ENCODE measurements around the gene FCRL1. TPM values are rescaled to one million over a fixed set of nuclear protein-coding genes. Genes with fewer than 3 reads are reported as not detected.

Gene FCRL1
- total and polyA plus RNA-seq, 10 of the 15 experiments (the other 5 are each of a cell fraction or from before 2014, with no cell fraction given): 0.23 to 2.4 (median 0.87) TPM; not detected in 2

DNA sequence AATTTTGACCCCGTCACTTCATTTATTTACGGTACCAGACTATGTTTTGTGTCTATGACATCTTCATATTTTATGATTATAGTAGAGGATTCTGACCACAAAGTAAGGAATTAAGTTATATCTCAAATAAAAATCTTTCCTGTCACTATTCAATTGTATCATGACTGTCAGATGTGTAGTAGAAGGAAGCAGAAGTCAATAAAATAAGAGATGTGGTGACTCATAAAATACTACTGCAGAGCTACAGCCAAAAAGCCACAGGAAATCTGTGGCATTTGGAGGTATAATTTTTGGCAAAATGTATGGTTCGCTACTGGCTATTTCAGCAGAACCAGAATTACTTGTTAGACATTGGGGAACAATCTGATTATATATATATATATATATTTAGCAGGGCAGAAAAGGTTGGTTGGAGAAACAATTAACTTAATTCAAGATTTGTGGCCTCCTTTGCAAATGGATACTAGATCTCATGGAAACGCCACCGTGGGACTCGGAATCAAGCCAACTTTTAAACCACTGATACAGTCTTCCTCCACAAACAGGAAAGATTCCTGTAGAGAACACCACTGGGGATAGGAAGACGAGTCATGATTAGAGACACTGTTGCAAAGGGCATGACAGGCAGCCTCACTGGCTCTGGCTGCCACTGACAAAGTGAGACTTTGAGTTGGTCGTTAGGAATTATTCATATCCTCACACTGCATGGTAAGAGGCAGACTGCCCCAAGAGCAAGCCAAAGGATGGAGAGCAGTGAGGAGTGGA, 48.1 kb downstream of the FCRL1 start:
- DNase-seq (ENCODE audit: low read depth, low spot score) (no peak), ATAC-seq (no peak), FAIRE-seq (no peak)
- intact Hi-C loops (cut with micrococcal nuclease; ENCODE audit: unreplicated experiment) (loop anchor here (5.0 to 10.0 kb wide), 2 partner anchors 175 to 397 kb away; no protein-coding TSS in a partner anchor), in situ Hi-C loops (cut with MboI) (no loop called here)
- H3K36me3 ChIP-seq (ENCODE audit: control insufficient read depth in 2 of 2, insufficient read depth in 2 of 2, low read length in 1 of 2): no peaks in the 10 kb centered on the region
- BruUV-seq (replicated peaks): no TSS peak
- peaks cover 6% of the 10 kb centered on the region for H3K4me1 ChIP-seq (ENCODE audit: control insufficient read depth, insufficient read depth, low read length)
- ChIA-PET POLR2A (no interaction called here), SMC1A (ENCODE audit: uncharacterized antibody, unreplicated experiment) (interaction anchor here (1.1 to 4.0 kb wide), 3 partner anchors 191 to 277 kb away, joined by 3 to 16 read pairs (median 8); no protein-coding TSS in a partner anchor), RAD21 (ENCODE audit: unreplicated experiment) (interaction anchor here (0.9 to 1.5 kb wide), 3 partner anchors 176 to 192 kb away, joined by 3 to 7 read pairs (median 4); no protein-coding TSS in a partner anchor), CTCF (interaction anchor here (1.1 to 5.0 kb wide), 5 partner anchors 11 to 192 kb away, joined by 3 to 68 read pairs (median 4); no protein-coding TSS in a partner anchor)
- peaks cover 3 to 7% of the 10 kb centered on the region in 2 experiments; a peak in 1 of 4 replicates for H3K27me3 ChIP-seq (replicated peaks in 1 of 2; ENCODE audit: control insufficient read depth in 2 of 2, insufficient read depth in 2 of 2, low read length in 1 of 2)
- H3K27ac ChIP-seq (ENCODE audit: control insufficient read depth, insufficient read depth): no peak overlapping the region
- H4K20me1 ChIP-seq (ENCODE audit: control insufficient read depth, insufficient read depth): no peaks in the 10 kb centered on the region
- H3K9me3 ChIP-seq (replicated peaks; ENCODE audit: control insufficient read depth, insufficient read depth, low read length): no peaks in the 10 kb centered on the region
- no peak overlapping the region for H3K9ac ChIP-seq (ENCODE audit: control insufficient read depth, insufficient read depth, low read length)
- TF ChIP-seq HDAC2 (IDR thresholded peaks at IDR 0.05): no peak
- TF ChIP-seq RUNX3 (IDR thresholded peaks at IDR 0.05; ENCODE audit: low read length): 0 out of 2 replicates have a peak, but pooled peaks have one; percentile 23
- no peak overlapping the region for H2AFZ ChIP-seq (ENCODE audit: control insufficient read depth, low read depth, low read length)
- WGBS (ENCODE audit: insufficient coverage, insufficient replicate concordance, low lambda C conversion rate, missing lambda C conversion rate): 35% methylated on average over 8 of the region's 8 CpGs
- no peak overlapping the region for H3K4me2 ChIP-seq (ENCODE audit: control insufficient read depth, insufficient read depth)
- no peaks in the 10 kb centered on the region for H3K79me2 ChIP-seq (ENCODE audit: control insufficient read depth, insufficient read depth, low read length)
- no peak overlapping the region for H3K4me3 ChIP-seq

DNA sequence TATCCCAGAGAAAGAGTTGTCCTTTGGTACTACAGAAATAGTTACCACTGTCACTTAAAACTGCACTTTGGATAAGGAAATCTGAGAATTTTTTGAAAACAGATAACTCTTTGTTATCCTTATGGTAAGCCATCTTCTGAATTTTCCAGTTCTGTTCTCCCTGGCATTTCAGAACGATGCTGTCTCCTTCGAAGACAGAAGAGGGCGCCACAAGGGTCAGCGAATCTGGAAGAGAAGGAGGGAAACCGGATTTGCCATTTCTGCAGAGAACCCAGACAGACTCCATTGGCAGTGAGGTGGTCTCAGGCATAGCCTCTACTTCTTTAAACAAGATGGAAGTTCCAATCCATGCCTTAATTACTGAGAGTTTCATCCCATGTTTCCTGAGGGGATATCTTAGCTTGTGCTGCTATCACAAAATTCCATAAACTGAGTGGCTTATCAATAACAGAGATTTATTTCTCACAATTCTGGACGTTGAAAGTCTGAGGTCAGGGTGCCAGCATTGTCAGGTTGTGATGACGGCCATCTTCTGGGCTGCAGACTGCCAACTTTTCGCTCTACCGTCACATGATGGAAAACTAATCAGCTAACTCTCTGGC, 49.4 kb downstream of the FCRL1 start:
- Histone ChIP-seq H3K27me3 (replicated peaks in 1 of 2; ENCODE audit: control insufficient read depth in 2 of 2, insufficient read depth in 2 of 2, low read length in 1 of 2) (peaks cover 3 to 7% of the 10 kb centered on the region in 2 experiments; a peak in 1 of 4 replicates), H3K27ac (ENCODE audit: control insufficient read depth, insufficient read depth) (no peak overlapping the region), H2AFZ (ENCODE audit: control insufficient read depth, low read depth, low read length) (no peak overlapping the region), H3K4me3 (no peak overlapping the region), H3K36me3 (ENCODE audit: control insufficient read depth in 2 of 2, insufficient read depth in 2 of 2, low read length in 1 of 2) (no peaks in the 10 kb centered on the region), H3K9ac (ENCODE audit: control insufficient read depth, insufficient read depth, low read length) (no peak overlapping the region), H3K79me2 (ENCODE audit: control insufficient read depth, insufficient read depth, low read length) (no peaks in the 10 kb centered on the region), H3K4me1 (ENCODE audit: control insufficient read depth, insufficient read depth, low read length) (peaks cover 4% of the 10 kb centered on the region), H3K4me2 (ENCODE audit: control insufficient read depth, insufficient read depth) (no peak overlapping the region), H3K9me3 (replicated peaks; ENCODE audit: control insufficient read depth, insufficient read depth, low read length) (no peaks in the 10 kb centered on the region), H4K20me1 (ENCODE audit: control insufficient read depth, insufficient read depth) (no peaks in the 10 kb centered on the region)
- intact Hi-C loops (cut with micrococcal nuclease; ENCODE audit: unreplicated experiment) (loop anchor here (5.0 to 10.0 kb wide), 2 partner anchors 177 to 396 kb away; no protein-coding TSS in a partner anchor), in situ Hi-C loops (cut with MboI) (no loop called here)
- TF ChIP-seq, protein P1, sequence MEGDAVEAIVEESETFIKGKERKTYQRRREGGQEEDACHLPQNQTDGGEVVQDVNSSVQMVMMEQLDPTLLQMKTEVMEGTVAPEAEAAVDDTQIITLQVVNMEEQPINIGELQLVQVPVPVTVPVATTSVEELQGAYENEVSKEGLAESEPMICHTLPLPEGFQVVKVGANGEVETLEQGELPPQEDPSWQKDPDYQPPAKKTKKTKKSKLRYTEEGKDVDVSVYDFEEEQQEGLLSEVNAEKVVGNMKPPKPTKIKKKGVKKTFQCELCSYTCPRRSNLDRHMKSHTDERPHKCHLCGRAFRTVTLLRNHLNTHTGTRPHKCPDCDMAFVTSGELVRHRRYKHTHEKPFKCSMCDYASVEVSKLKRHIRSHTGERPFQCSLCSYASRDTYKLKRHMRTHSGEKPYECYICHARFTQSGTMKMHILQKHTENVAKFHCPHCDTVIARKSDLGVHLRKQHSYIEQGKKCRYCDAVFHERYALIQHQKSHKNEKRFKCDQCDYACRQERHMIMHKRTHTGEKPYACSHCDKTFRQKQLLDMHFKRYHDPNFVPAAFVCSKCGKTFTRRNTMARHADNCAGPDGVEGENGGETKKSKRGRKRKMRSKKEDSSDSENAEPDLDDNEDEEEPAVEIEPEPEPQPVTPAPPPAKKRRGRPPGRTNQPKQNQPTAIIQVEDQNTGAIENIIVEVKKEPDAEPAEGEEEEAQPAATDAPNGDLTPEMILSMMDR (IDR thresholded peaks at IDR 0.05 in 2 of 3, conservative IDR thresholded peaks at IDR 0.05 in 1 of 3; ENCODE audit: control insufficient read depth in 2 of 3, extremely low read depth in 1 of 3, insufficient read depth in 1 of 3, low read depth in 3 of 3, low read length in 3 of 3): peak; percentile 10 to 43 (median 42); a peak in 4 of 6 replicates
- TF ChIP-seq RAD21 (IDR thresholded peaks at IDR 0.05; ENCODE audit: insufficient read depth, low read depth, low read length) (peak; percentile 65), GABPA (IDR thresholded peaks at IDR 0.05; ENCODE audit: low read depth) (no peak), YY1 (IDR thresholded peaks at IDR 0.05; ENCODE audit: low read depth, low read length) (0 out of 2 replicates have a peak, but pooled peaks have one; percentile 11)
- TF ChIP-seq, protein P2, sequence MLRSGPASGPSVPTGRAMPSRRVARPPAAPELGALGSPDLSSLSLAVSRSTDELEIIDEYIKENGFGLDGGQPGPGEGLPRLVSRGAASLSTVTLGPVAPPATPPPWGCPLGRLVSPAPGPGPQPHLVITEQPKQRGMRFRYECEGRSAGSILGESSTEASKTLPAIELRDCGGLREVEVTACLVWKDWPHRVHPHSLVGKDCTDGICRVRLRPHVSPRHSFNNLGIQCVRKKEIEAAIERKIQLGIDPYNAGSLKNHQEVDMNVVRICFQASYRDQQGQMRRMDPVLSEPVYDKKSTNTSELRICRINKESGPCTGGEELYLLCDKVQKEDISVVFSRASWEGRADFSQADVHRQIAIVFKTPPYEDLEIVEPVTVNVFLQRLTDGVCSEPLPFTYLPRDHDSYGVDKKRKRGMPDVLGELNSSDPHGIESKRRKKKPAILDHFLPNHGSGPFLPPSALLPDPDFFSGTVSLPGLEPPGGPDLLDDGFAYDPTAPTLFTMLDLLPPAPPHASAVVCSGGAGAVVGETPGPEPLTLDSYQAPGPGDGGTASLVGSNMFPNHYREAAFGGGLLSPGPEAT (IDR thresholded peaks at IDR 0.05; ENCODE audit: low read depth): no peak
- 36% methylated on average over 9 of the region's 9 CpGs for WGBS (ENCODE audit: insufficient coverage, insufficient replicate concordance, low lambda C conversion rate, missing lambda C conversion rate)
- no TSS peak for BruUV-seq (replicated peaks)
- ChIA-PET CTCF (interaction anchor here (1.0 to 5.0 kb wide), 6 partner anchors 10 to 190 kb away, joined by 3 to 68 read pairs (median 4); no protein-coding TSS in a partner anchor), POLR2A (no interaction called here), SMC1A (ENCODE audit: uncharacterized antibody, unreplicated experiment) (interaction anchor here (1.5 to 4.0 kb wide), 5 partner anchors 34 to 275 kb away, joined by 3 to 16 read pairs (median 4); no protein-coding TSS in a partner anchor), RAD21 (ENCODE audit: unreplicated experiment) (interaction anchor here (1.5 to 2.0 kb wide), 2 partner anchors 92 to 178 kb away, joined by 4 read pairs; no protein-coding TSS in a partner anchor)
- no peak for DNase-seq (ENCODE audit: low read depth, low spot score)
- FAIRE-seq: no peak
- ATAC-seq: no peak
